D721Med (cell line): ENCODE results near the gene FHAD1.

Source experiments
- DNase-seq: peaks from one replicate; pipeline ENCODE4 v3.0.0; 2011; ENCODE audit warnings: low spot score; ENCODE audit not compliant: insufficient read length
- FAIRE-seq: peaks from 2 replicates; lab custom pipeline; 2011; peaks lifted over from hg19 to GRCh38; lab: Jason Lieb, UNC
- TF ChIP-seq, protein P1 (sequence below): IDR thresholded peaks from 2 replicates; pipeline ENCODE4 v1.5.1; 2012; ENCODE audit warnings: mild to moderate bottlenecking, control low read depth; ENCODE audit not compliant: insufficient read depth; ENCODE audit errors: missing control alignments

The FHAD1 gene

DNA sequence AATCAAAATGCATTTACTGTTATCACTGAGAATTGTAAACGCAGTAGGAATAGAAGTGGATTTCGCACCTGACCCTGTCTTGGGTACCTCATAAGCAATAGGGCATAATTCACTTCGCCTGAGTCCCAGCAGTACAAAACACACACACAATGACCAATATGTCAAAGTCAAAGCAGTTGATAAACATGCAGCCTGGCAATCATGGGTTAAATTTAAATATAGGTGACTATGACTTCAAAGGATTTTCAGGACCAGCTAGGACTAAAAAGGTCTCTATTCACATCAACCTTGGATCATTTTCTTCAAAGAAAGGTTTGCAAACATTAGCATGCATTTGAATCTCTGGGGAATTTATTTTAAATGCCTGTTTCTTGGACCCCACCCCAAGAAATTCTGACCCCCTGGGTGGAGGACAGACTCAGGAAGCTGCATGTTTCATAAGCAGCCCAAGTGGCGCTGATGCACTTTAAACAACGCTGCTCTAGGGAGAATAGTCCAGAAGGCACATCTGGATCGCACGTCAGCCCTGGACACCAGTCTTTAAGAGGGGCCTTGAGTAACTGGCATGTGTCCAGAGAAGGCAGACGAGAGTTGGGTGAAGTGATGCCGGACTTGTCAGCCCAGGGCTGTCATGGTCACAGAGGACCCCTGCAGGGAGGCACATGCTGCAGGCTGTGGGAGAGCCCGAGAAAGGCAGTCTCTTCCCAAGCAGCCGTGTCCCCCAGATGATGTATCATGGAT is 107.0 kb downstream of the FHAD1 start:
- TF ChIP-seq, protein P1, sequence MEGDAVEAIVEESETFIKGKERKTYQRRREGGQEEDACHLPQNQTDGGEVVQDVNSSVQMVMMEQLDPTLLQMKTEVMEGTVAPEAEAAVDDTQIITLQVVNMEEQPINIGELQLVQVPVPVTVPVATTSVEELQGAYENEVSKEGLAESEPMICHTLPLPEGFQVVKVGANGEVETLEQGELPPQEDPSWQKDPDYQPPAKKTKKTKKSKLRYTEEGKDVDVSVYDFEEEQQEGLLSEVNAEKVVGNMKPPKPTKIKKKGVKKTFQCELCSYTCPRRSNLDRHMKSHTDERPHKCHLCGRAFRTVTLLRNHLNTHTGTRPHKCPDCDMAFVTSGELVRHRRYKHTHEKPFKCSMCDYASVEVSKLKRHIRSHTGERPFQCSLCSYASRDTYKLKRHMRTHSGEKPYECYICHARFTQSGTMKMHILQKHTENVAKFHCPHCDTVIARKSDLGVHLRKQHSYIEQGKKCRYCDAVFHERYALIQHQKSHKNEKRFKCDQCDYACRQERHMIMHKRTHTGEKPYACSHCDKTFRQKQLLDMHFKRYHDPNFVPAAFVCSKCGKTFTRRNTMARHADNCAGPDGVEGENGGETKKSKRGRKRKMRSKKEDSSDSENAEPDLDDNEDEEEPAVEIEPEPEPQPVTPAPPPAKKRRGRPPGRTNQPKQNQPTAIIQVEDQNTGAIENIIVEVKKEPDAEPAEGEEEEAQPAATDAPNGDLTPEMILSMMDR = no peak
- FAIRE-seq = no peak
- DNase-seq = no peak

DNA sequence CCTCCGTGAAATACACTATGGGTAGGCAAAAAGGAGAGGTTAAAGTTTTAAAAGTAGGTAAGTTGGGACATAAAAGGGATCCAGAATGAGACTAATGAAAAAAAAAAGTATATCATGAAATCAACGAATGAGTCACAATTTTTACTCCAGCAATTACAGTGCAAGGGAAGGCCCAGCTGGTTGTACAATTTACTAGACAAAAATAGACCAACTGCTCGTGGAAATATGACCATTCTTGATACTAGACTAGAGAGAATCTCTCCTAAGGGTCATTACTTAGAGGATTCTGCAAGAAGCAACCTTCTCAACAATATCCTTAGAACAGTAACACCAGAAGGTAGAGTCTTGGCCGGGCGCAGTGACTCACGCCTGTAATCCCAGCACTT is 107.5 kb downstream of the FHAD1 start:
- DNase-seq (no peak), FAIRE-seq (no peak)
- TF ChIP-seq, protein P1 = no peak

DNA sequence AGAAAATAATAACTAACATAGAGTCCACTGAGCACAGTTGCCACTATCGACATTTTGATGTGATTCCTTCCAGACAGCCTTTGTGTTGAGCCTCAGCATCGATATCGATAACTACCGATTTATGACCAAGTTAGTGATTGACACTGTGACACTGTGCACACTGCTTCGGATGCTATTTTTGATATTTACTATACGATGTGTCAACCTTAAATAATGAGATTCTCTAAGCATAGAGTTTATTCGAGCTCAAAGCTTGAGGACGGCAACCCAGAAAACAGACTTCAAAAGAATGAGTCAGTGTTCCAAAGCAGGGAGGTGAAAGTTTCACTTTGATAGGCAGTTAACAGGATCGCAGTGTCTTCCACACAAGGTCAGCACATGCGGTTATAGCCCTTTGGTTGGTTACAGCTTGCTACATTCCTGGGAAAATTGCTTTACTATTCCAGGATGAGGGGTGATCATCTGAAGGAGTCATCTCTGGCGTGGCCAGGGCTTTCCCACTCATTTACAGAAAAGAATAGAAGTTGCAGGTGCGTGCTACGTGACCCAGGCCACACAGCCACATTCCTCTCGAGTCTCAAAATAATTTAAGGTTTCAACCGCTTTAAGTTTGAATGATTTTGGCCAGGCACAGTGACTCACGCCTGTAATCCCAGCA is 109.1 kb downstream of the FHAD1 start:
- TF ChIP-seq, protein P1 = no peak
- no peak for FAIRE-seq
- DNase-seq = no peak

DNA sequence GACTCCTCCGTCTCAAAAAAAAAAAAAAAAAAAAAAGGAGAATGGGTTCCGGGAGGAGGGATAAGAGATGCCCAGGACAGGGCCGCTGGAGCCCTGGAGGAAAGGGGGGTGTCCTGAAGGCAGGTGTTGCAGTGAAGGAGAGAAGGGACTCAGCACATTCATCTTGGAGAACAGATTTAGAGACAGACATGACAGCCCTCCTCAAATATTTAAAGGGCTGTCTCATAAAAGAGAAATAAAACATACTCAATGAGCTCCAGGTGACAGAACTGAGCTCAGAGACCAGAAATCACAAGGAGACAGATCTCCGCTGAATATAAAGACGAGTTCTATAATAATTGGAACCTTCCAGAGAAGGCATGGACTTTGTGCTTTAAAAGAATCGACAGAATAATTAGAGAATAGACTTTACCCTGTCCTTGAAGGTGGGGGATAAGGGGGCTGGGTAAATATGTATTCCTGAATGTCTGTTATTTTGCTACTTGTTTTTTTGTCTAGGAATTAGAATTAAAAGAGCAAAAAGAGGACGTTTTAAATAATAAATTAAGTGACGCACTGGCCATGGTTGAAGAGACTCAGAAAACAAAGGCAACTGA is 110.7 kb downstream of the FHAD1 start:
- TF ChIP-seq, protein P1 = no peak
- FAIRE-seq = no peak
- no peak for DNase-seq

DNA sequence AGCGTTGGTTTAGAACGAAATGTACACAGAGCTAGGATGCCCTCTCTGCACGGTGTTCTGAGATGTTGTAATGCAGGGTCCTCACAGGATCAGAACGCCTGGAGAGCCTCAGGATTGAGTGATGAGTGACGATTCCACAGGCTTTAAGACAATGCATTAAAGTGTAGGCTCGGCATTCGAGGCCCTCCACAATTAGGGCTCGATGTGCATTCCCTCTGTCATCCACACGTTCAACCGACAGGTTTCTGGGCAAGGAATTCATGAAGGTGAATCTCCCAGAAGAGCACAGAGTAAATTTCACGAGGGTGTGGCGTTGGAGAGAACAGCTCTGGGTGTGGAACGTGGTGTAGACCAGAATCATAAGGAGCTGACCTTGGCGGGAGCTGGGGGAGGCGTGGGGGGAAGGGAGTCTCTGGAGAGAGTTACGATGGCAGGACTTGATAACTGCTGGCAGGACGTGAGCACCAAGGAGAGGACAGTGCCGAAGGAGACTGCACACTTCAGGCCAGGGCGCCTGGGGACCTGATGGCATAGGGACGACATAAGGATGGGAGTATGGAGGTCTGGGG is 111.6 kb downstream of the FHAD1 start:
- TF ChIP-seq, protein P1 = no peak

DNA sequence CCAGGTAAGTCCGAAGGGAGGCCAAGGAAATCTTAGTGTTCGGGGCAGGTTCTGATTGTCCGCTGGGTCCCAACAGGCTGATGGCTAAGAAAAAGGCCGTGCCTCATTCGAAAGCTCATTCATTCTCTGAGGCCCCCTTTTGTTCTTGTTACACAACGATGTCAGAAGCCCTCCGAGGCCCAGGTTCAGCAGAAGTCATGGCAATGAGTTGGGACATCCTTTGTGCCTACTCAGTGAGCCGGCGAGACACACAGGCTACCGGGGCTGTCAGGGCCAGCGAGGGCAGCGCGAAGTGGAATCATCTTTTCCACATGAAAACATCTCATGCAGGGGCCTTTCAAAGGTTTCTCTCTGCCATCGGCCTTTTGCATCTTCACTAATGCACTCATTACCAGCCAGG is 113.7 kb downstream of the FHAD1 start:
- TF ChIP-seq, protein P1 = no peak
- FAIRE-seq = no peak
- no peak for DNase-seq

More for the DNA sequence above, 111.6 kb downstream of the FHAD1 start:
- DNase-seq = no peak
- FAIRE-seq = no peak
